Suprapubic skin (tissue), 4 donors: Measurements from ENCODE around the gene BRAT1. TPM values are rescaled to one million over a fixed set of nuclear protein-coding genes. Genes with fewer than 3 reads are reported as not detected.
"Not testable (repeated sequence)": the region's sequence is repeated elsewhere in the genome, so short reads cannot be mapped to it uniquely, and the experiment has no call there.

Source experiments
- DNase-seq, 2 donors: peaks; one replicate each; pipeline ENCODE4 v3.0.0-alpha.2; 2019; ENCODE audit warnings: low spot score in 2 of 2
- H3K27ac ChIP-seq: fragments of 200-600 bp; sonication (generic); one replicate; pipeline ENCODE4 v1.5.1; 2019
- H3K27me3 ChIP-seq: fragments of 200-600 bp; sonication (generic); one replicate; pipeline ENCODE4 v1.5.1; 2019
- H3K36me3 ChIP-seq: fragments of 200-600 bp; sonication (generic); one replicate; pipeline ENCODE4 v1.5.1; 2019
- H3K4me1 ChIP-seq: fragments of 200-600 bp; sonication (generic); one replicate; pipeline ENCODE4 v1.5.1; 2019
- H3K4me3 ChIP-seq: fragments of 200-600 bp; sonication (generic); one replicate; pipeline ENCODE4 v1.5.1; 2019; ENCODE audit warnings: mild to moderate bottlenecking
- H3K9me3 ChIP-seq: fragments of 200-600 bp; sonication (generic); one replicate; pipeline ENCODE4 v1.5.1; 2019
- CTCF ChIP-seq, 2 donors: fragments of 200-600 bp in 1 of 2; fragments of 450-650 bp in 1 of 2; sonication (generic) in 1 of 2; IDR thresholded peaks; one replicate each; pipeline ENCODE4 v1.5.1; 2016 to 2019; ENCODE audit warnings: antibody characterized with exemption in 2 of 2, mild to moderate bottlenecking in 1 of 2, moderate library complexity in 1 of 2
- EP300 ChIP-seq: sonication (generic); formaldehyde crosslinking; IDR thresholded peaks from one replicate; pipeline ENCODE4 v1.6.1; 2017; ENCODE audit warnings: antibody characterized with exemption
- POLR2A ChIP-seq, 2 donors: fragments of 450-650 bp; IDR thresholded peaks; one replicate each; pipeline ENCODE4 v1.6.1; 2017; ENCODE audit warnings: antibody characterized with exemption in 2 of 2, mild to moderate bottlenecking in 2 of 2, moderate library complexity in 2 of 2
- POLR2AphosphoS5 ChIP-seq, 3 donors: sonication (generic); formaldehyde crosslinking; IDR thresholded peaks; one replicate each; pipeline ENCODE4 v1.6.1; 2017; ENCODE audit warnings: antibody characterized with exemption in 3 of 3
- WGBS: methylation state at CpG from one replicate; pipeline ENCODE4 v1.1.5; 2018; 5-methylcytosine and 5-hydroxymethylcytosine counted together
- total RNA-seq, 4 donors: library from RNA; depleted of rRNA; stranded (reverse); fragments of >200 nt; gene quantifications; one replicate each; pipeline ENCODE4 v1.1.0, GENCODE V29; 2016

BRAT1 gene
- total RNA-seq, 4 donors from 2014 or later = 51.5 to 79.3 (median 63.3) TPM

- WGBS = 92% methylated on average over 10 of the region's 27 CpGs
- H3K36me3 ChIP-seq = peaks cover 80% of the 10 kb centered on the region
These were observed 40.0 kb upstream of the BRAT1 start for GRCh38 chr7:2595258-2595860.

GRCh38 chr7:2594599-2594998 lies 39.3 kb upstream of the BRAT1 start:
- DNase-seq = no peak
- TF ChIP-seq EP300 (no peak), CTCF (IDR thresholded peaks at IDR 0.05) (no peak), POLR2A (IDR thresholded peaks at IDR 0.05) (no peak), POLR2AphosphoS5 (IDR thresholded peaks at IDR 0.05) (no peak)
- H3K36me3 ChIP-seq = peaks cover 86% of the 10 kb centered on the region
- H3K4me3 ChIP-seq = no peak overlapping the region
- H3K27ac ChIP-seq = no peak overlapping the region
- H3K9me3 ChIP-seq = no peaks in the 10 kb centered on the region
- H3K4me1 ChIP-seq = no peaks in the 10 kb centered on the region
- H3K27me3 ChIP-seq = no peaks in the 10 kb centered on the region
- 94% methylated on average over 10 of the region's 10 CpGs for WGBS

More at GRCh38 chr7:2595258-2595860, 40.0 kb upstream of the BRAT1 start:
- no peak overlapping the region for H3K27ac ChIP-seq
- DNase-seq = no peak
- no peak overlapping the region for H3K4me3 ChIP-seq
- no peaks in the 10 kb centered on the region for H3K4me1 ChIP-seq
- no peak for TF ChIP-seq POLR2AphosphoS5 (IDR thresholded peaks at IDR 0.05)
- no peak for TF ChIP-seq POLR2A (IDR thresholded peaks at IDR 0.05)
- no peak for TF ChIP-seq EP300
- no peak for TF ChIP-seq CTCF (IDR thresholded peaks at IDR 0.05)
- no peaks in the 10 kb centered on the region for H3K9me3 ChIP-seq
- no peaks in the 10 kb centered on the region for H3K27me3 ChIP-seq

- WGBS = 94% methylated on average over 36 of the region's 38 CpGs
- peaks cover 76% of the 10 kb centered on the region for H3K36me3 ChIP-seq
These were observed 37.9 kb upstream of the BRAT1 start for GRCh38 chr7:2593036-2593727.

GRCh38 chr7:2592375-2592865 lies 37.1 kb upstream of the BRAT1 start:
- Histone ChIP-seq H3K9me3 (no peaks in the 10 kb centered on the region), H3K36me3 (peaks cover 76% of the 10 kb centered on the region), H3K4me3 (no peak overlapping the region), H3K27ac (no peak overlapping the region), H3K27me3 (no peaks in the 10 kb centered on the region), H3K4me1 (no peaks in the 10 kb centered on the region)
- TF ChIP-seq POLR2A (IDR thresholded peaks at IDR 0.05) (no peak), CTCF (IDR thresholded peaks at IDR 0.05) (no peak), POLR2AphosphoS5 (IDR thresholded peaks at IDR 0.05) (no peak), EP300 (no peak)
- WGBS = 96% methylated on average over 16 of the region's 23 CpGs
- no peak for DNase-seq

More at GRCh38 chr7:2593036-2593727, 37.9 kb upstream of the BRAT1 start:
- Histone ChIP-seq H3K27ac (no peak overlapping the region), H3K4me1 (no peaks in the 10 kb centered on the region), H3K4me3 (no peak overlapping the region), H3K27me3 (no peaks in the 10 kb centered on the region), H3K9me3 (no peaks in the 10 kb centered on the region)
- no peak for DNase-seq
- TF ChIP-seq EP300 (no peak), CTCF (IDR thresholded peaks at IDR 0.05) (no peak), POLR2A (IDR thresholded peaks at IDR 0.05) (no peak), POLR2AphosphoS5 (IDR thresholded peaks at IDR 0.05) (no peak)

GRCh38 chr7:2589941-2590340 lies 34.6 kb upstream of the BRAT1 start:
- 93% methylated on average over 15 of the region's 15 CpGs for WGBS
- H3K36me3 ChIP-seq = peaks cover 77% of the 10 kb centered on the region

More at GRCh38 chr7:2589941-2590340, 34.6 kb upstream of the BRAT1 start:
- H3K9me3 ChIP-seq, H3K27me3 ChIP-seq, DNase-seq, H3K27ac ChIP-seq, H3K4me3 ChIP-seq, H3K4me1 ChIP-seq: not testable (repeated sequence)
